A172 (cell line): ENCODE data around the gene ZBTB17. TPM values are rescaled to one million over a fixed set of nuclear protein-coding genes. Genes with fewer than 3 reads are reported as not detected.
"Not testable (repeated sequence)": the region's sequence is repeated elsewhere in the genome, so short reads cannot be mapped to it uniquely, and the experiment has no call there.

ENCODE experiments used
- DNase-seq: peaks from one replicate; pipeline ENCODE4 v3.0.0-alpha.2; 2015; ENCODE audit warnings: low spot score
- total RNA-seq: library from RNA; depleted of rRNA; stranded (reverse); fragments of >200 nt; shearing (Covaris generic); gene quantifications from 2 replicates; pipeline ENCODE4 v1.2.3, GENCODE V29; 2014; rRNA removed

ZBTB17 gene
- total RNA-seq, 1 experiment from 2014 or later = 25.1 TPM

DNA sequence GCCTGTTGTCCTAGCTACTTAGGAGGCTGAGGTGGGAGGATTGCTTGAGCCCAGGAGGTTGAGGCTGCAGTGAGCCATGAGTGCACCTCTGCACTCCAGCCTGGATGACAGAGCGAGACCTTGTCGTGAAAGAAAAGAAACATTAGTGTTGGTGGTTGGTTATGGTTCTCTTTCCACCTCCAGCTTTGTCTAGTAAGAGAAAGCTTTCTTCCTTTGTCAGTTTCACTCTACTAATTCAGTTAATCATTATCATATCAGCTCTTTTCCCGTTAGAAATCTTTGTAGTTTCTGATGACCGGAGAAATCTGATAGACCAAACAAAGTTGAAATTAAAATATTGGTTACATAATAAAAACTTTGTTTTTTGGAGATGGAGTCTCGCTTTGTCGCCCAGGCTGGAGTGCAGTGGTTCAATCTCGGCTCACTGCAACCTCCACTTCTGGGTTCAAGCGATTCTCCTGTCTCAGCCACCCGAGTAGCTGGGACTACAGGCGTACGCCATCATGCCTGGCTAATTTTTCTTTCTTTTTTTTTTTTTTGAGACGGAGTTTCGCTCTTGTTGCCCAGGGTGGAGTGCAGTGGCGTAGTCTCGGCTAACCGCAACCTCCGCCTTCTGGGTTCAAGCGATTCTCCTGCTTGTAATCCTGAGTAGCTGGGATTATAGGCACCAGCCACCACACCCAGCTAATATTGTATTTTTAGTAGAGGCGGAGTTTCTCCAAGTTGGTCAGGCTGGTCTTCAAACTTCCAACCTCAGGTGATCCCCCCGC is 78.9 kb downstream of the ZBTB17 start:
- not testable (repeated sequence) for DNase-seq

DNA sequence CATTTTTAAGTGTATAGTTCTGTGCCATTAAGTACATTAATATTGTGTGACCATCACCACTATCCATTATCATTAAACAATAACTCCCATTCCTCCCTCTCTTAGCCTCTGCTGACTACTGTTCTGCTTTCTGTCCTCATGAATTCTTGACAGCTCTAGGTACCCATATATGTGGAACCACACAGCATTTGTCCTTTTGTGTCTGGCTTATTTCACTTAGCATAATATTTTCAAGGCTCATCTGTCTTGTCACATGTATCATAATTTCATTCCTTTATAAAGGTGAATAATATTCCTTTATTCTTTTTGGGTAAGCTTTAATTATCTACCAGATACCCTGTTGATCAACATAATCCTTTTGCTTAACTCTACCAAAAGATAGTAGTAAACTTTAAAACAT is 80.7 kb downstream of the ZBTB17 start:
- DNase-seq = no peak

DNA sequence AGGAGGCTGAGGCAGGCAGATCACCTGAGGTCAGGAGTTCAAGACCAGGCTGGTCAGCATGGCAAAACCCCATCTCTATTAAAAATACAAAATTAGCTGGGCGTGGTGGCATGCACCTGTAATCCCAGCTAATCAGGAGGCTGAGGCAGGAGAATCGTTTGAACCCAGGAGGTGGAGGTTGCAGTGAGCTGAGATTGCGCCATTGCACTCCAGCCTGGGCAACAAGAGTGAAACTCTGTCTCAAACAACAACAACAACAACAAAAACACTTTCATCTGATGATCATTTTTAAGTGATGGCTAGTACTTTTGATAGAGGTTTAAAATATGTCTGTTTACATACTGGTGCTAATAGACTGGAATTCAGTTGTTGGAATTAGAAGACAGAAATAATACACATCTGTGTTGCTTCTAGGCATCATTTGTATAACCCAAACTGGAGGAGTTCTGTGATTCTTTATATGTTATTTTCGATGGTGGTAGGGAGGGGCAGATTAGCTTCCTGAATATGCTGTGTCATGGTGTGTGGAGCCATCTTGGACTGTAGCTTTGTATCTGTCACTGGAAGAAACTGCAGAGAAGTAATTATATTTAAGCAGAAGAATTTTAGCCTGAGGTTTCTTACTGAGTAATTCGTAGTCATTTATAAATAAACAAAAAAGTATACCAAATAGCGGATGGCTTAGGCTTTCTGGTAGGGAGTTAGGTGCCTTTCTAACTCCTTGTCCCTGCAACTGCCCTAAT is 82.9 kb downstream of the ZBTB17 start:
- DNase-seq = peak; percentile 44

Other genes with a start within 250 kb of the ZBTB17 start
- gene SLC25A34, start 239.8 kb downstream of the ZBTB17 start, total RNA-seq = 1.1 TPM in 1 of 2 replicates, not detected in the other
- not detected in 2 replicates for gene TMEM82, start 233.6 kb downstream of the ZBTB17 start, total RNA-seq
- 31.2 and 70.8 TPM in 2 replicates for gene FBLIM1, start 217.3 kb downstream of the ZBTB17 start, total RNA-seq
- gene UQCRHL, start 168.5 kb downstream of the ZBTB17 start, total RNA-seq = 0.84 and 1.5 TPM in 2 replicates
- 6.9 and 15.8 TPM in 2 replicates for gene SPEN, start 128.4 kb downstream of the ZBTB17 start, total RNA-seq
- not detected in 2 replicates for gene SRARP, start 28.1 kb upstream of the ZBTB17 start, total RNA-seq
- not detected in 2 replicates for gene HSPB7, start 41.9 kb upstream of the ZBTB17 start, total RNA-seq
- gene CLCNKA, start 45.9 kb upstream of the ZBTB17 start, total RNA-seq = not detected in 2 replicates
- not detected in 2 replicates for gene CLCNKB, start 67.7 kb upstream of the ZBTB17 start, total RNA-seq
- 1.1 and 1.8 TPM in 2 replicates for gene FAM131C, start 97.5 kb upstream of the ZBTB17 start, total RNA-seq
- 54.3 and 78.1 TPM in 2 replicates for gene EPHA2, start 180.0 kb upstream of the ZBTB17 start, total RNA-seq
- 0.50 and 1.1 TPM in 2 replicates for gene ARHGEF19, start 236.6 kb upstream of the ZBTB17 start, total RNA-seq